Stimulated activated CD4-positive, alpha-beta T cell treated with anti-CD3 and anti-CD28 coated beads, TNF-alpha, amount 100 ng/mL, for 4 hours (primary cell): Measurements from ENCODE around the gene VPS26B.
"Not testable (repeated sequence)": the region's sequence is repeated elsewhere in the genome, so short reads cannot be mapped to it uniquely, and the experiment has no call there.

Source experiments
- DNase-seq, 3 experiments: peaks; one replicate each; pipeline ENCODE4 v3.0.0-alpha.2; 2020; ENCODE audit warnings: low read depth in 3 of 3

Gene VPS26B

GRCh38 chr11:134282121-134283045, 57.9 kb downstream of the VPS26B start:
- no peak for DNase-seq

DNA sequence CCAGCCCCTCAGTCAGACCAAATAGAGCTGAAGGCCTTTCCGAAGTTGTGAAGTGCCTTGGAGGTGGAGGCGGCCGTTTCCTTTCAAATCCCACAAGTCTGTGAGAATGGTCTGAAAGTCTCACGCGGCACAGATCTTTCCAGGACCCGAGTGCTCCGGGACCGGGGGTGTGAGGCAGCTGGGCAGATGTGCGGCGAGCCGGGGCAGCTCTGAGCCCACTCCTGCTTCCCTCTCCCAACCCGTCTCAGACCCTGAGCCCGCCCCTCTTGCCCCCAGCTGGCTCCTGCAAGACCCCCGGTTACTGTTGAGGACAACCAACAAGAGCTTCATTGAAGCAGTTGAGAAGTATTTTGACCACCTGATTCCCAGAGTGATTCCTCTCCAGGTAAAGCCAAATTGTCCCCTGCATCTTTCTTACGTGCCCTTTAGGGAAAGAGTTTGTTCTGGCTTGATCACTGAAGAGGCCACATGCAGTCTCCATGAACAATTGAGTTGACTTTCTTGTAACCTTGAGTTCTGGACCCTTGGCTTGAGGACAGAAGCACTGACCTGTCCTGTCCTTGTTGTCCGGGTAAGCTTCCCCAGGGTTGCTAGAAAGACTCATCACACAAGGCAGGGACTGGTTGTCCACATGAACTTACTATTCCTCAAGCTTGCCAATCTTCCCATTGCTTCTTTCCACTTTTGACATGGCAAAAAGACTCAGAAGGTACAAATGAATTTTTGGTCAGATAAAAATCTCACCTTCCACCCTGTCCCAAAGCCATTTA, 59.2 kb downstream of the VPS26B start:
- no peak for DNase-seq

DNA sequence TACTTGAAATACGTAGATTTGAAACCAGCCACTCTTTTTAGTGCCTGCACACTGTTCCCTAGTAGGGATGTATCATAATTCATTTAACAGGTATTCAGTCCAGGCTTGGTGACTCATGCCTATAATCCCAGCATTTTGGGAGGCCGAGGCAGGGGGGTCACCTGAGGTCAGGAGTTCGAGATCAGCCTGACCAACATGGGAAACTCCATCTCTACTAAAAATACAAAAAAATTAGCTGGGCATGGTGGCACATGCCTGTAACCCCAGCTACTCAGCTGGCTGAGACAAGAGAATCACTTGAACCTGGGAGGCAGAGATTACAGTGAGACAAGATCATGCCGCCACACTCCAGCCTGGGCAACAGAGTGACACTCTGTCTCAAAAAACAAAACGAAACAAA, 59.9 kb downstream of the VPS26B start:
- not testable (repeated sequence) for DNase-seq

- no peak for DNase-seq
These were observed 63.1 kb downstream of the VPS26B start for GRCh38 chr11:134287561-134287960.

- DNase-seq: no peak
These were observed 64.0 kb downstream of the VPS26B start for GRCh38 chr11:134288486-134288885.

DNA sequence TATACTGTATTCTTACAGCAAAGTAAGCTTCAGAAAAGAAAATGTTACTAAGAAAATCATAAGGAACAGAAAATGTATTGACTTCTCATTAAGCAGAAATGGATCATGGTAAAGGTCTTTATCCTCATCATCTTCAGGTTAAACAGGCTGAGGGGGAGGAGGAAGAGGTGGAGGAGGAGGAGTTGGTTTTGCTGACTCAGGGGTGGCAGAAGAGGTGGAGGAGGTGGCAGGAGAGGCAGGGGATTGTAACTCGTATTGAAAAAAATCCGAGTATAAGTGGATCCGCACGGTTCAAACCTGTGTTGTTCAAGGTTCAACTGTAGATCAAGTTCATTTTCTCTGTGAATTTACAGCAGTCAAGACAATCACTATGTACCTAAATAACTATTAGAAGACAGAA, 64.7 kb downstream of the VPS26B start:
- DNase-seq: no peak

DNA sequence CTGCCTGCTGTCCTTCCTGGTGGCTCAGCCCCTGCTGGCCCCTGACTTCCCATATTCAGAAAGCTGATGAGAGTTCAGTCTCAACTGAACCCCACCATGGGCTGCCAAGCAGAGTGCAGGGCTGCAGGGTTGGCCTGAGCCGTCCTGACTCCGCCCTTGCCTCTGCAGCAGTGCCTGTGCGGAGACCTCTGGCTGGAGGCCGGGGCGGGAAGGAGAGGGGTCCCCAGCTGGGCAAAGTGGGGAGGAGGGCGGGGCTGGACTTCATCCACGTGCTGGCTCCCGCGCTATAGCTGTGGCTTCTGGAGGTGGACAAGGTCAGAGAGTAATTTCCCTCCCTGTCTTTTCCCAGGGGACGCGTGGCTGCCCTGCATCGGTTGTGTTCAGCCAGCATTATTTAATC, 65.3 kb downstream of the VPS26B start:
- no peak for DNase-seq

DNA sequence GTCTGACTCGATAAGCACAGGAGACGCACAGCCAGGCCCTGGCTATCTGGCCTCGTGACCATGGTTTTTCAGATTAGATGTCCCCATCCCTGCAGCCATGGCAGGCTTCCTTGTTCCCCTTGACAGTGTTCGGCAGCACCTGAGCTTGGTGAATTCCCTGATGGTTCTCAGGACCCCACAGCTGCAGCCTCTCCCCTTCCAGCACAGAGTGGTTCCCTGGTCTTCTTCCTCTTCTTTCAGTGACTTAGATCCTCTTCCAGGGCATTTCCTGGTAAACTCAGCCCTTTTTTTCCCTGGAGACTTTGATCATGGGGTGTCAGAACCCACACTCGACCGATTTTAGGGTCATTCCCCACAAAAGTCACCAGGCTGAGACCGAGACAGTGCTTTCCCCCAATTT, 66.2 kb downstream of the VPS26B start:
- DNase-seq: no peak

GRCh38 chr11:134291196-134291595, 66.7 kb downstream of the VPS26B start:
- no peak for DNase-seq

GRCh38 chr11:134292661-134293060, 68.2 kb downstream of the VPS26B start:
- DNase-seq: no peak

DNA sequence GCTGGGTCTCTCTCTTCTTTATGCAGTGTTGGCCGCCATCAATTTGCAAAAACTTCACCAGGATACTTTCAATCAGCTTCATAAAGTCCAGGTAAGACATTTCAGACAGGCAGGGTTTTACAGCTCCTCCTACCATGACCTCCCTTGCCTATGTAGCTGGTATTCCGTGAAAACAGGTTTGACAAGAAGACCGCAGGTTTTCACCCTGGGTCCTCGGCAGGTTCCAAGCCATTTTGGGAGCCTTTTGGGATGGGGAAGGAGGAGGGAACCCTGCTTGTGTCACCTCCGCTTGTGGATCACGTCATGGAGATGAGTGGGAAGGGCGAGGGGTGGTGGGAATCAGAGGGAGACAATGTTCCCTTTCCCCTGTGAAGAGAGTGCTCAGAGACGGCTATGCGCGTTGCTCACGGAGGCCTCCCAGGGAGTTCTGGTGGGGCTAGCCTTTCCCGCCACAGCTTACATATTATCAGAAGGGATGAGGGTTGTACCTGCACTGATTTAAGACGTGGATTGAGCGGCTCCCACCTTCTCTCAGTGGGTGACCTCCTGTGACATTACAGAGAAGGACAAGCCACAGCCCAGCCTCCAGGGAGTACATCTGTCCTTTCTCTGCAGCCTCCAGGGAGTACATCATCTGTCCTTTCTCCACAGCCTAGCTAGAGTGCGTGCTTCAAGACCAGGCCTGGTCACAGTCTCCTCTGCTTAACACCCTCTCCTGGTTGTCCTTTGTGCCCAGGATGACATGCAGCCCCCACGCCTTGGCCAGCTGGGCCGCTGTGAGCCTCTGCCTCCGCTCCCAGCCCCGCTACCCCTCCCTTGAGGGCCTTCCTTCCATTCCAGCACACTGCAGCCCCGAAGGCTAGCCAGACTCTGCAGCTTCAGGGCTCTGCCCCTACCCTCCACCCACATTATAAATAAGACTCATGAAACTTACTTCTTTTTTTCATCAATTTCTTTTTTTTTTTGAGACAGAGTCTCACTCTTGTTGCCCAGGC, 68.9 kb downstream of the VPS26B start:
- no peak for DNase-seq

GRCh38 chr11:134294664-134295063, 70.2 kb downstream of the VPS26B start:
- DNase-seq: no peak
